Activated T-cell treated with anti-CD3 and anti-CD28 coated beads, Interleukin-2, amount 50 U/mL, for 4 hours (primary cell): Measurements from ENCODE around the gene C6orf120. TPM values are rescaled to one million over a fixed set of nuclear protein-coding genes. Genes with fewer than 3 reads are reported as not detected.

Experiments
- ATAC-seq, 2 donors: fragments of 200-7000 bp; cut with Tn5 transposase; one replicate each; pipeline ENCODE4 v1.10.0; 2021
- DNase-seq: peaks from one replicate; pipeline ENCODE4 v3.0.0-alpha.2; 2020
- H3K27me3 Mint-ChIP-seq: one replicate; pipeline ENCODE4 v1.8.0; 2021; ENCODE audit warnings: low read depth, mixed read lengths
- H3K36me3 Mint-ChIP-seq: one replicate; pipeline ENCODE4 v1.8.0; 2022; ENCODE audit warnings: mixed read lengths; ENCODE audit not compliant: insufficient read depth
- H3K4me1 Mint-ChIP-seq: one replicate; pipeline ENCODE4 v1.8.0; 2021; ENCODE audit warnings: low read depth, mixed read lengths
- H3K4me3 Mint-ChIP-seq: one replicate; pipeline ENCODE4 v1.8.0; 2021; ENCODE audit warnings: mild to moderate bottlenecking, moderate library complexity, mixed read lengths
- H3K9me3 Mint-ChIP-seq: one replicate; pipeline ENCODE4 v1.8.0; 2021; ENCODE audit warnings: mixed read lengths
- total RNA-seq, 3 donors: library from RNA; stranded (reverse); gene quantifications; one replicate each; pipeline ENCODE4 v1.2.1, GENCODE V29; 2021

The C6orf120 gene
- 10 to 100 TPM; 31.2 to 32.0 (median 31.4) TPM for total RNA-seq

DNA sequence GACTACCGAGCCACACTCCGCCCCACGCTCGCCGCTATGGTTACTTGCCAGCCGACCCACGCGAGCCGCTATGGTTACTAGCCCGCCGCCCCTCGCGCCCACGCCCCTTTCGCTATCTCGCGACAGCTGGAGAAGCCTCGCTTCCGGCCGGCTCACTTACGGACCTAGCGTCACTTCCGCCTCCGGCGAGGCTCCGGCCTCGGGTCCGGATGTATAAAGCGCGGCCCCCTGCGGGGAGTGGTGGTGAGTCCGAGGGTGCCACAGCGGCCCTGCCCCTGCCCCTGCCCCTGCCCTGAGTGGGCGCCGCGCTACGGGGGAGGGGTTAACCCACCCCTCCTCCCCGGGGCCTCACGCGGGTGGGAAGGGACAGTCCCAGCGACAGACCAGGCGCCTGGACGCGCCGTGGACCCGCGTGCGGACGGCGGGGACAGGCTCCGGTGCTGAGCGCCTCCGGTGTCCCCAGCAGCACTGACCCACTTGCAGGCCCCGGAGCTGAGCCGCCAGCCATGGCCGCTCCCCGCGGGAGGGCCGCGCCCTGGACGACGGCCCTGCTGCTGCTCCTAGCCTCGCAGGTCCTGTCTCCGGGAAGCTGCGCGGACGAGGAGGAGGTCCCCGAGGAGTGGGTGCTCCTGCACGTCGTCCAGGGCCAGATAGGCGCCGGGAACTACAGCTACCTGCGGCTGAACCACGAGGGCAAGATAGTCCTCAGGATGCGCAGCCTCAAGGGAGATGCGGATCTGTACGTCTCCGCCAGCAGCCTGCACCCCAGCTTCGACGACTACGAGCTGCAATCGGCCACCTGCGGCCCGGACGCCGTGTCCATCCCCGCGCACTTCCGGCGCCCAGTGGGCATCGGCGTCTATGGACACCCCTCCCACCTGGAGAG lies at the start of gene C6orf120, which contains the start of gene WDR27:
Gene C6orf120, plus strand, starts transcription at position 173 of the 886 bp plus-strand sequence. Its CDS starts 334 bp downstream, at position 507.
Gene WDR27, minus strand, starts transcription at position 76 of the 886 bp plus-strand sequence. CDS start 13,024 bp downstream, outside the sequence.
- Mint-ChIP-seq H3K36me3 (peaks cover 10% of the 10 kb centered on the region), H3K4me3 (peak within 1 kb of the TSS; percentile 87), H3K4me1 (peaks cover 43% of the 10 kb centered on the region), H3K27me3 (no peaks in the 10 kb centered on the region), H3K9me3 (no peaks in the 10 kb centered on the region)
- ATAC-seq (peak; percentile 92 to 93), DNase-seq (peak; percentile 99)

DNA sequence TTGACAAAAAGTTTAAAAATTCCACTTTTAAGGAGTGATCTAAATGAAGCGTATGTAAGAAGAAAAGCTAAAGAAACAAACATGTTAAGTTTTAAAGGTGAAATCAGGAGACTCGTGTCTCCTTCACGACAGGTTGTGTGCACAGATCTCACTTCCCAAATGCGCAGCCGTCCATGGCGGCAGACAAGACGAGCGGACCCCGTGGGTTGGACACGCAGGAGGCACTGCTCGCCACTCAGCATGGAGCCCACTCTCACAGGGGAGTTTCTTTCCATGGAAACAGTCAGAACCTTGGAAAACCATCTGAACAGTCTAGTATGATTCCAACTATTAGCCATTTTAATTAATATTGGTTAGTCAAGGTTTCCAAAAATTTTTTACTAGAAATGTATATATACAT lies 49.0 kb upstream of the C6orf120 start:
- ATAC-seq (no peak), DNase-seq (no peak)
- Mint-ChIP-seq H3K36me3 (peaks cover 6% of the 10 kb centered on the region), H3K4me1 (peaks cover 13% of the 10 kb centered on the region), H3K4me3 (no peak overlapping the region), H3K9me3 (no peaks in the 10 kb centered on the region), H3K27me3 (no peaks in the 10 kb centered on the region)

DNA sequence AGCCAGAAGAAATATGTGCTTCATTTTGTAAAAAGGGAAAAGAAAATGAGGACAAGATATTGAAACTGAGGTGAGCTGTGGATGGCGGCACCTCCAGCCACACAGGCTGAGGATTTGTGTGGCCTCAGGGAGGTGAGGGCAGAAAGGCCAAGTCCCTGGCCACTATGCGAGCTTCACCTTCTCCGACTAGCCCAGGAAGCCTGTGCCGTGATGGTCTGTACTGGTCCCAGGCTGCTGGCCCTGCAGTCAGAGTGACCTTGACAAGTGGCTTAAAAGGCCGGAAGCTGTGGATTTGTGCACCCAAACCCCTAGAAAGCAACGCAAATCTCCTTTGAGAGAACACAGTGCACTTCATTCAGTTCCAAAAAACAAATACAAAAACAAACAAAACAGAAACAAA lies 48.2 kb upstream of the C6orf120 start:
- H3K4me3 Mint-ChIP-seq = peak overlapping the region; percentile 86
- DNase-seq (no peak), ATAC-seq (no peak)
- H3K4me1 Mint-ChIP-seq = peaks cover 13% of the 10 kb centered on the region
- H3K27me3 Mint-ChIP-seq = no peaks in the 10 kb centered on the region
- no peaks in the 10 kb centered on the region for H3K9me3 Mint-ChIP-seq
- peaks cover 9% of the 10 kb centered on the region for H3K36me3 Mint-ChIP-seq

DNA sequence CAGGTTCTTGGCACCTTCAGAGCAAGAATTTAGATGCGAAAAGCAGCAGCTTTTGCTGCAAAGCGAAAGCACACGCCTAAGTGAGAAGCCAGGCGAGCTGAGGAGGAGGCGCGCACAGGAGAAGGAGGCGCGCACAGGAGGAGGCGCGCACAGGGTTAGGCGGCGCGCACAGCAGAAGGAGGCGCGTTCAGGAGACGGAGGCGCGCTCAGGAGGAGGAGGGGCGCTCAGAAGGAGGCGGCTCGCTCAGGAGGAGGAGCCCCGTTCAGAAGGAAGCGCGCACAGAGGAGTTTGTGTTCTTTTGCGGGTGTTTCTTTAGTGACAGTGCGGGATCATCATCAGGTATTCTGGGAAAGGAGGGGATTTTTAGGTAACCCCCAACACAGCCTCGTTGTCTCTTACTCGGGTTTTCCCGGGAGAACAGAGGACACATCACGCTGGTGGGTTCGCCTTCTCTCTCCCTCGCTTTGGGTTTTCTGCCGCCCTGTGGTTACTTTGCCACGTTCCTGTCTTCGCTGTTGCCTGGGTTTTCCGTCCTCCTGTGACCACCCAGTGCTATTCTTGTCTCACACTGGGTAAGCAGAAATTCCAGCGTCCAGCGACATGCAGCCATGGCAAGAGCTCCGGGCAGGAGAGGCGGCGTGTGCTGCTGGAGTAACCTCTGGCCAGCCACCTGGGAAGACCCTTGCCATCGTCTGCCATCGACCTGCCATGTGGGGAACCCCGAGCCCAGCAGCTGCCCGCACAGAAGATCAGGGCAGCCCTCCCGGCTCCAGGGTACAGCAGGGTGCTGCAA lies 47.1 kb upstream of the C6orf120 start:
- Mint-ChIP-seq H3K9me3 (no peaks in the 10 kb centered on the region), H3K4me1 (peaks cover 13% of the 10 kb centered on the region), H3K36me3 (peaks cover 13% of the 10 kb centered on the region), H3K4me3 (peak overlapping the region; percentile 86), H3K27me3 (no peaks in the 10 kb centered on the region)
- DNase-seq (peak; percentile 61), ATAC-seq (peak; percentile 83 to 94)

DNA sequence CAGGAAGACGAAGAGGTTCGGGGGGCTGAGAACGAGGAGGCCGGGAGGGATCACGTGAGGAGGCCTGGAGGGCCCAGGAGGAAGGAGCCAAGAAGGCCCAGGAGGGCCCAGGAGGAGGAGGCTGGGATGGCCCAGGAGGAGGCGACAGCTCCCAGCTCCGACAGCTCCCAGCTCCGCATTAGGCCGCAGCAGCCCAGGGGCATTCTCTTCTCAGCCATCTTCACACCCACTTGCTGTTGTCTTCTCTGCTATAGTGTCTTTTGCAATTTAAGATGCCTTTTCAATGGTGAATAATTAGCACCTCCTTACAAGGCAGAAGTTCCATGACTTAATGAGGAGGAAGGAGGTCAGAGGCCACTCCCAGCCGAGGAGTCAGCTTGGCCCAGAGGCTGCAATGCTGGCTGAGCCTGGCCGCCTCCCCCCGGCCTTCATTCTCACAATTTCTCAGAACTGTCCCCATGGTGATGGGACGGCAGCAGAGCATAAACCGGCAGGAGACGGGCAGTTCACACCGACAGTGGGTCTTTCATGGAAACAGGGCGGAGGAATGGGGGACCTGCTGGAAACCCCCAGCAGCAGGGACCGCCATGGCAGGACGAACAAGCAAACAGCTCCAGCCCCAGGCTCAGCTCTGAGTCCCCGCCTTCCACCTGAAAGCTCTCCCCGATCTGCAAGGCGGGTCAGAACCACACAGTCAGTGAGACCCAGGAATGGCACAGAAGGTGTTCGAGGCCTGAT lies 45.2 kb upstream of the C6orf120 start:
- Mint-ChIP-seq H3K36me3 (peaks cover 13% of the 10 kb centered on the region), H3K4me3 (no peak overlapping the region), H3K4me1 (peaks cover 13% of the 10 kb centered on the region), H3K9me3 (no peaks in the 10 kb centered on the region), H3K27me3 (no peaks in the 10 kb centered on the region)
- ATAC-seq (no peak), DNase-seq (no peak)

DNA sequence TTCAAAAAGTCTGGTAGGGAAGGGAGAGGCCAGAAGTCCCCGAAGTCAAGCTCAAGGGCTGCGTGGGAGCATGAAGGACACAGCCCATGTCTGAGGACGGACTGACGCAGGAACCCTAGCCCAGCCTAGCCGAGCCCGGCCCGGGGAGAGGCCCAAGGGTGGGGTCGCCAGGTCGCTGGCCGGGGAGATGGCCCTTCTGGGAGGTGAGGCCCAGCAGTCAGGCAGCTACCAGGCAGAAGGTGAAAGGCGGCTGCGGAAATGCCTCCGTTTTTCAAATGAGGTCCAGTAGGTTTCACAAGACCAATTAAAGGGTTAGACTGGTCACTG lies 44.7 kb upstream of the C6orf120 start:
- Mint-ChIP-seq H3K9me3 (no peaks in the 10 kb centered on the region), H3K27me3 (no peaks in the 10 kb centered on the region), H3K4me1 (peaks cover 13% of the 10 kb centered on the region), H3K4me3 (no peak overlapping the region), H3K36me3 (peaks cover 17% of the 10 kb centered on the region)
- no peak for DNase-seq
- no peak for ATAC-seq

DNA sequence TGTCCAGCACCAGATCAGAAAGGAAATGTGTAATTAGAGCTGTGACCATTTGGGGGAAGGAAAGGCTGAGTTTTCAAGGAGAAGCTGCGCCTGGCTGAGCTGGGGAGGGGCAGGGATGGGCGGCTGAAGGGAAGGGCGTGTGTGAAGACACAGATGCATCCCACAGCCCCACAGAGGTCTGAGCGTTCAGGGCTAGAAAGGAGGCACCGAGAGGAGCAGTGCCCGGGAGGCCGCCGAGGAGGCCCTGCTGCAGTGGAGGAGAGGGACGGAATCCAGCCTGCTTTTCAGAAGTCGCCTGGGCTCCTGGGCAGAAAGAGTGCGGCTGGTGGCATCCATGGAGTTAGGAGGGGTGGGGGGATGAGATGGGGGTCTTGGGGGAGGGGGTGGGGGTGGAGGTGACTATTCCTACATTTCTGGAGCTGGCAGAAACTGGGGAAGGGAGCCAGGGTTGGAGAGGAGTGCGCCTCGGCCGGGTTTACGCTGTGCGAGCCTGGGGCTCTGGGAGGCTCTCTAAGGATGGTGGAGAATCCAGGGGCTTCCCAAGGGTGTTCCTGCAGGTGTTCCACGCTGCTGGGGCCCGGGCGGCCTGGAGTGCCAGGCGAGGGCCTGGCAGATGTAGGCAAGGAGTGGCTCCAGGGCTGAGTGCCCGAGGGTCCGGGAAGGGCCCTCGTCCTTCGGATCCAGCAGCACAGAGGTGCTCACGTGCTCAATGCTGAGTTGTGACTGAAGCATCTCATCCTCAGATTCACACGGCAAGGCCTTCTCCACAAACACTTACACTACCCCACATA lies 41.9 kb upstream of the C6orf120 start:
- Mint-ChIP-seq H3K27me3 (no peaks in the 10 kb centered on the region), H3K4me3 (no peak overlapping the region), H3K9me3 (no peaks in the 10 kb centered on the region), H3K4me1 (peaks cover 5% of the 10 kb centered on the region), H3K36me3 (peaks cover 31% of the 10 kb centered on the region)
- DNase-seq = no peak
- ATAC-seq = no peak

DNA sequence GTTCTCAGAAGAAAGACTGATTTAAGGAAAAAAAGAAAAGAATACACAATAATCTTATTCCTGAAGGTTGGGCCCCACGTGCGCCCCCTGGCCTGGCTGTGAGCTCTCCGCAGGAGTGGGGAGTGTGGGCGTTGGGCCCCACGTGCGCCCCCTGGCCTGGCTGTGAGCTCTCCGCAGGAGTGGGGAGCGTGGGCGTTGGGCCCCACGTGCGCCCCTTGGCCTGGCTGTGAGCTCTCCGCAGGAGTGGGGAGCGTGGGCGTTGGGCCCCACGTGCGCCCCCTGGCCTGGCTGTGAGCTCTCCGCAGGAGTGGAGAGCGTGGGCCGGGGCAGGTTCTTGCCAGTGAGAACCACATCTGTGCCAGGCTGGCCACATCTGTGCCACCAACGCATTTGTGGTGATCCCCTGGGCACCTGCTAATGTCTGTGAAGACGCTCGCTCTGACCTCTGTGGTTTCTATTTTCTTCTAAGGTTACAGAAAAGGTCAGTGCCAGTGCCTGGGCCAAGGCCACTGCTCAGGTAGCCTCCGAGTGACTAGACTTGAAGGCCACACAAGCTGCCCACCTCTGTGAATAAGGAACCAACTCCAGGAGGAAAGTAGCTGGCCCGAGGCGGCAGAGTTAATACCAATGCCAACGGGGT lies 41.1 kb upstream of the C6orf120 start:
- no peaks in the 10 kb centered on the region for H3K4me1 Mint-ChIP-seq
- ATAC-seq (no peak), DNase-seq (no peak)
- H3K27me3 Mint-ChIP-seq = no peaks in the 10 kb centered on the region
- H3K4me3 Mint-ChIP-seq = no peak overlapping the region
- H3K9me3 Mint-ChIP-seq = no peaks in the 10 kb centered on the region
- peaks cover 31% of the 10 kb centered on the region for H3K36me3 Mint-ChIP-seq

DNA sequence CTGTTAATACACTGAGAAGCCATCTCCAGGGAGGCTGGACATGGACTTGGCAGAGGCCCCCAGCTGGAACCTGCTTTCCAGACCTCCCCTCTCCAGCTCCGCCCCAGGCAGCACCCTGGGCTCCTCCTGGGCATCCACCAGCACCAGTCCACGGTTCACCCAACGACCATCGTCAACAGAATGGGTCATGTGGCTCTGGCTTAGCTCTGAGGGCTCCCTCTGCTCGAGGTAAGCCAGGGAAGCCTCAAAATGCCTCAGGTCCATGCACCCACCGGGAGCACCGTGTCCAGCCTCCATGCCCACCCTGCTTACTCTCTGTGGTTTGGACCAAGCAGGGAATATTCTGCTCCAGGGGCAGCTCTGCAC lies 40.6 kb upstream of the C6orf120 start:
- no peak for DNase-seq
- peaks cover 29% of the 10 kb centered on the region for H3K36me3 Mint-ChIP-seq
- H3K4me3 Mint-ChIP-seq = no peak overlapping the region
- H3K27me3 Mint-ChIP-seq = no peaks in the 10 kb centered on the region
- no peak for ATAC-seq
- H3K4me1 Mint-ChIP-seq = no peaks in the 10 kb centered on the region
- H3K9me3 Mint-ChIP-seq = no peaks in the 10 kb centered on the region

DNA sequence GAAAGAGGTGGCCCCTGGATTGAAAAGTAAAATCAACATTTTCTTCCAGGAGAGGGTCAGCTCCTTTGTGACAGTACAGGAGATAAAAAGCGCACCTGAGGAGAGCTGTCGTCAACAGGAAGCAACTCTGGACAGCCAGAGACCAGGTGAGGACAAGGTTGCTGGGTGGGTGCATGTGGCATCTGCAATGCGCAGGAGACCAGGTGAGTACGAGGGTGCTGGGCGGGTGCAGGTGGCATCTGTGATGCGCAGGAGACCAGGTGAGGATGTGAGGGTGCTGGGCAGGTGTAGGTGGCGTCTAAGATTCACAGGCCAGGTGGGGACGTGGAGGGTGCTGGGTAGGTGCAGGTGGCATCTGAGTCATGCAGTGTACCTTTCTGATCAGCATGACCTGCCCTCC lies 38.5 kb upstream of the C6orf120 start:
- Mint-ChIP-seq H3K9me3 (no peaks in the 10 kb centered on the region), H3K4me3 (no peak overlapping the region), H3K36me3 (peaks cover 29% of the 10 kb centered on the region), H3K4me1 (no peaks in the 10 kb centered on the region), H3K27me3 (no peaks in the 10 kb centered on the region)
- ATAC-seq = no peak
- no peak for DNase-seq

DNA sequence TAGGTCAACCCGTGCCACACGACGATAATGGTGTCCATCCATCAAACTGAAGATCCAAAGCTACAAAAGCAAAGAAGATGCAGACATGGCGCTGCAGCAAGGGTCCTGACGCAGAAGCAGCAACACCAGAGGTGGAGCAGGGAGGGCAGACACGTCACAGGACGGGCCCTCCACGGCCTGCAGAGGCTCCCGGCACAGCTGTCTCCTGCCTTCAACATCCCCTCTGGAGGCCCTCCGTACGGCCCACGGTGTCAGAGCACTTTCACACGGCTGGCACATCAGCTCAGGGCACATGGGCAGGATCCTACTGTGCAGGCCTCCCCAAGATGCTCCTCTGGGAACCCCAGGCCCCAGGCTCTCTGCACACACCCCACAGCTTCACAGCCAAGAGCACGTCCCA lies 37.7 kb upstream of the C6orf120 start:
- peaks cover 1% of the 10 kb centered on the region for H3K4me1 Mint-ChIP-seq
- DNase-seq = no peak
- no peak overlapping the region for H3K4me3 Mint-ChIP-seq
- no peaks in the 10 kb centered on the region for H3K27me3 Mint-ChIP-seq
- ATAC-seq = no peak
- peaks cover 26% of the 10 kb centered on the region for H3K36me3 Mint-ChIP-seq
- H3K9me3 Mint-ChIP-seq = no peaks in the 10 kb centered on the region

DNA sequence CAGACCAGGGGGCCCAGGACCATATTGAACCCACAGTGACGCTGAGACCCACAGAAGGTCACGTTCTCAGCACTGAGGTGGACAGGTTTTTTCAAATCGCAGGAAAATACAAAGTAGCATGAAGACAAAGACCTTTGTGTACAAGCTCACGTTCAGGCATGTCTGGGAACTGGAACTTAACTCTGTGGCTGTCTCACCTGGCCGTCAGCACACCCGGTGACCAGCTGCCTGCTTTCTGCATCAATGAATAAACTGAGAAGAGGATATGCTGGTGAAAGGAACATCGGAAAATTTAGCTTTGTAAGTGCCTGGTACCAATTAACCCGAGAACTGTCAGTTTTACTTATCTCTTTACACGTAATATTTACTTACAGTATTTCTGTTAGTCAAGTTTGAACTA lies 36.6 kb upstream of the C6orf120 start:
- Mint-ChIP-seq H3K9me3 (no peaks in the 10 kb centered on the region), H3K4me3 (no peak overlapping the region), H3K27me3 (no peaks in the 10 kb centered on the region), H3K4me1 (peaks cover 10% of the 10 kb centered on the region), H3K36me3 (peaks cover 25% of the 10 kb centered on the region)
- ATAC-seq = no peak
- DNase-seq = no peak

DNA sequence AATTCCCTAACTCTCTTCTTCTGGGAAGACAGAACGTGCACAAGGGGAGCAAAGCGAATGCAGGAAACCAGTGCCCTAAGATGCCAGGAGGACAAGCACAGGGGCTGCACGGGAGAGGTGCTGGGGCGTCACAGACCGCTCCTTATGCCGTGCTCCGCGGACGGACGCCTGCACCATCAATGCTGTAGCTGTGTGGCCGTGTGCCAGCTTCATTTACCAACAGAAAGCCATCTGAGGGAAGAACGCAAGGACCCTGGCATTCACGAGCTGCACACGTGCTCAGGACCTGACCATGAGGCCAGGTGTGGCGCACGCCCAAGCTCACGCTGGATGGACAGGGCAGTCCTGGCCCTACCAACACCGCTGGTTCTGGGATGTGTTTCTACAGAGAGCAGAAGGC lies 35.5 kb upstream of the C6orf120 start:
- peaks cover 25% of the 10 kb centered on the region for H3K36me3 Mint-ChIP-seq
- H3K27me3 Mint-ChIP-seq = no peaks in the 10 kb centered on the region
- peaks cover 10% of the 10 kb centered on the region for H3K4me1 Mint-ChIP-seq
- DNase-seq = no peak
- H3K4me3 Mint-ChIP-seq = no peak overlapping the region
- no peaks in the 10 kb centered on the region for H3K9me3 Mint-ChIP-seq
- ATAC-seq = no peak
